Glutamatergic neuron (in vitro differentiated cells): ENCODE measurements around the gene RDH13. TPM values are rescaled to one million over a fixed set of nuclear protein-coding genes. Genes with fewer than 3 reads are reported as not detected.

Experiments used
- DNase-seq: peaks from one replicate; pipeline ENCODE4 v3.0.0; 2022
- H3K27ac Mint-ChIP-seq: one replicate; pipeline ENCODE4 v1.8.0; 2020; ENCODE audit warnings: mild to moderate bottlenecking, mixed read lengths, inconsistent platforms; ENCODE audit not compliant: unreplicated experiment
- H3K27me3 Mint-ChIP-seq: one replicate; pipeline ENCODE4 v1.8.0; 2020; ENCODE audit warnings: mild to moderate bottlenecking, moderate library complexity, mixed read lengths, inconsistent platforms; ENCODE audit not compliant: unreplicated experiment
- H3K36me3 Mint-ChIP-seq: one replicate; pipeline ENCODE4 v1.8.0; 2020; ENCODE audit warnings: mild to moderate bottlenecking, mixed read lengths, inconsistent platforms; ENCODE audit not compliant: unreplicated experiment
- H3K4me1 Mint-ChIP-seq: one replicate; pipeline ENCODE4 v1.8.0; 2020; ENCODE audit warnings: mild to moderate bottlenecking, low read depth, mixed read lengths, inconsistent platforms; ENCODE audit not compliant: unreplicated experiment
- H3K4me3 Mint-ChIP-seq: one replicate; pipeline ENCODE4 v1.8.0; 2020; ENCODE audit warnings: mild to moderate bottlenecking, mixed read lengths, inconsistent platforms; ENCODE audit not compliant: unreplicated experiment
- H3K9me3 Mint-ChIP-seq: one replicate; pipeline ENCODE4 v1.8.0; 2020; ENCODE audit warnings: mild to moderate bottlenecking, moderate library complexity, mixed read lengths, inconsistent platforms; ENCODE audit not compliant: unreplicated experiment
- total RNA-seq: library from RNA; stranded (reverse); fragmentation: NEBNext Ultra II Directional; extraction: Animal tissue kit (Norgen Biotek cat#: 25700); gene quantifications from one replicate; pipeline ENCODE4 v1.2.1, GENCODE V29; 2021; ENCODE audit not compliant: unreplicated experiment
- TF ChIP-seq, protein P1 (sequence below): fragments of 200-600 bp; sonication (generic); IDR thresholded peaks from one replicate; pipeline ENCODE4 v1.5.0; 2021; ENCODE audit not compliant: partially characterized antibody, unreplicated experiment

Gene RDH13
- total RNA-seq, 1 donor from 2014 or later: 17.9 TPM

DNA sequence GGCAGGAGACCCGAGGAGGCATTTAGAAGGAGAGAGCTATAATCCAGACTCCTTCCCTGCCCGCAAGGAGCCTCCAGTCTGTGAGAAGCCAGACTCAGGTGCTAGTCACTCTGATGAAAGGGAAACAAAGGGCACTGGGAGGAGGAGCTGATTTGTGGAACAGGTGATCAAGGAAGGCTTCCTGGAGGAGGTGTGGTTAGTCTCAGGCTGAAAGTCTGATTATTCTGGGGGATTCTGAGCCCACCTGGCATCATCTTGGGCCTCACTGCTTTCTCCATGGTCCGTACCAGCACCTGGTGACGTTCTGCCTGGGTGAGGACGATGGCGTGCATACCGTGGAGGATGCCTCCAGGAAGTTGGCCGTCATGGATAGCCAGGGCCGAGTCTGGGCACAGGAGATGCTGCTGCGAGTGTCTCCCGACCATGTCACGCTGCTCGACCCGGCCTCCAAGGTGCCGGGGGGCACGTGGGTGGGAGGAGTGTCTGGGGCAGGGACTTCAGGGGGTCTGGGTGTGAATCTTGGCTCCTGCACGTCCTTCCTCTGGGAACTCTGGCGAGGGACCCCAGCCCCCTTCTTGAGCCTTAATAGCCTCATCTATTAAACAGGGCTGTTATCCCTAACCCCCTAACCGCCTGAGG lies 16.6 kb upstream of the RDH13 start:
- H3K4me1 Mint-ChIP-seq: peaks cover 4% of the 10 kb centered on the region
- H3K27ac Mint-ChIP-seq: no peak overlapping the region
- TF ChIP-seq, protein P1, sequence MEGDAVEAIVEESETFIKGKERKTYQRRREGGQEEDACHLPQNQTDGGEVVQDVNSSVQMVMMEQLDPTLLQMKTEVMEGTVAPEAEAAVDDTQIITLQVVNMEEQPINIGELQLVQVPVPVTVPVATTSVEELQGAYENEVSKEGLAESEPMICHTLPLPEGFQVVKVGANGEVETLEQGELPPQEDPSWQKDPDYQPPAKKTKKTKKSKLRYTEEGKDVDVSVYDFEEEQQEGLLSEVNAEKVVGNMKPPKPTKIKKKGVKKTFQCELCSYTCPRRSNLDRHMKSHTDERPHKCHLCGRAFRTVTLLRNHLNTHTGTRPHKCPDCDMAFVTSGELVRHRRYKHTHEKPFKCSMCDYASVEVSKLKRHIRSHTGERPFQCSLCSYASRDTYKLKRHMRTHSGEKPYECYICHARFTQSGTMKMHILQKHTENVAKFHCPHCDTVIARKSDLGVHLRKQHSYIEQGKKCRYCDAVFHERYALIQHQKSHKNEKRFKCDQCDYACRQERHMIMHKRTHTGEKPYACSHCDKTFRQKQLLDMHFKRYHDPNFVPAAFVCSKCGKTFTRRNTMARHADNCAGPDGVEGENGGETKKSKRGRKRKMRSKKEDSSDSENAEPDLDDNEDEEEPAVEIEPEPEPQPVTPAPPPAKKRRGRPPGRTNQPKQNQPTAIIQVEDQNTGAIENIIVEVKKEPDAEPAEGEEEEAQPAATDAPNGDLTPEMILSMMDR: no peak
- H3K27me3 Mint-ChIP-seq: peaks cover 39% of the 10 kb centered on the region
- peaks cover 12% of the 10 kb centered on the region for H3K36me3 Mint-ChIP-seq
- no peak for DNase-seq
- peaks cover 24% of the 10 kb centered on the region for H3K9me3 Mint-ChIP-seq
- peak overlapping the region; percentile 92 for H3K4me3 Mint-ChIP-seq

DNA sequence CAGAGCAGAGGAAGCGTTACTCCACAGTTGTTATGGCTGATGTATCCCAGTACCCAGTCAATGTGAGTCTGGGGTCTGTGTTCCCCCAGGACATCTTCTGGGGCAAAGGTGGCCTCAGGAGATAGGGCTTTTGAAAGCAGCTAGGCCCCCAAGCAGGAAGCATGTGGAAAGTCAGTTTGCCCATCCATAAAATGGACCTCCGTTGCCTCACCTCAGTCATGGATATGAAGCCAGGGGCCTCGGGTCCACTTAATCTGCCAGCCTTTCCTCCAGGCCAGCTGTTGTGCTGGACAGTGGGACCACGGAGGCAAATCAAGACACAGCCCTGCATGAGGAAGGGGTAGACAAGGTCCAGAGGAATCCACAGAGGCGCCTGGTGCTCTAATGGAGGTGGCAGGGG lies 16.0 kb upstream of the RDH13 start:
- DNase-seq: no peak
- Mint-ChIP-seq H3K36me3 (peaks cover 12% of the 10 kb centered on the region), H3K9me3 (peaks cover 22% of the 10 kb centered on the region), H3K27ac (no peak overlapping the region), H3K4me1 (peaks cover 4% of the 10 kb centered on the region), H3K4me3 (peak overlapping the region; percentile 55), H3K27me3 (peaks cover 39% of the 10 kb centered on the region)
- TF ChIP-seq, protein P1: no peak

DNA sequence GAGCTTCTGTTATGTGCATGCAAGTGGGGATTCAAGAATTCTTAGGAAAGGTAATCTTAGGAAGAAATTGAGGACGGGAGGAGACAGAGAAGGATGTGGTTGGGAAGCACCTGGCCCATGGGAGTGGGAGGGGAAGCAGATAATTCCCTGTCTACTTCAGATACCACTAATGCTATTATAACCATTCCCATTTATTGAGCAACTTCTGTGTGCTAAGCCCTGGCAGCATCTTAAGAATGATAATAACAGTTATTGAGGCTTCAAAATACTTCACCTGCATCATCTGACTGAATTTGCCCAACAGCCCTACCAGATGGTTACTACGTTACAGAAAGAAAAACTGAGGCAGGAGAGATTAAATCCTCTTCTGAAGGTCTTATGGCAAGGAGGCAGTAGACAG lies 14.2 kb upstream of the RDH13 start:
- Mint-ChIP-seq H3K27me3 (peaks cover 38% of the 10 kb centered on the region), H3K9me3 (peaks cover 19% of the 10 kb centered on the region), H3K4me1 (peaks cover 4% of the 10 kb centered on the region), H3K27ac (no peak overlapping the region), H3K4me3 (no peak overlapping the region), H3K36me3 (peaks cover 9% of the 10 kb centered on the region)
- DNase-seq: no peak
- TF ChIP-seq, protein P1: no peak

DNA sequence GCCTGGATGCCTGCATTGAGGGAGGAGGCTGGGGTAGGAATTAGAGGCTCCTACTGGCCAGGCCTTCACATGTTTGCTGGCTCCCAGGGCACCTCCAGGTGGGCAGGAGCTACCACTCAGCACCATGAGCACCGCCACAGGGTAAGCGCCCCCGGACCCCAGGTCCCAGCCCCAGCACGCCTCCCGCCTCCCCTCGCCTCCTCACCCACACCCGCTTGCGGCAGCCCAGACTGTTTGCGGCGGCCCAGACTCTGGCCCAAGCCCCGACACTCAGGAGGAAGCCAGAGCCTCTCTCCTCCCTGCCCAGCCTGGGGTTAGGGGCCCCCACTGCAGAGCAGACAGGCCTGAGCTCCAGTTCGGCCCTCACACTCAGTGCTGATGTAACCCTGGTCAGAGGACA lies 13.4 kb upstream of the RDH13 start:
- Mint-ChIP-seq H3K4me1 (peaks cover 4% of the 10 kb centered on the region), H3K9me3 (peaks cover 17% of the 10 kb centered on the region), H3K27me3 (peaks cover 38% of the 10 kb centered on the region), H3K27ac (no peak overlapping the region), H3K4me3 (no peak overlapping the region), H3K36me3 (peaks cover 9% of the 10 kb centered on the region)
- TF ChIP-seq, protein P1: no peak
- no peak for DNase-seq

DNA sequence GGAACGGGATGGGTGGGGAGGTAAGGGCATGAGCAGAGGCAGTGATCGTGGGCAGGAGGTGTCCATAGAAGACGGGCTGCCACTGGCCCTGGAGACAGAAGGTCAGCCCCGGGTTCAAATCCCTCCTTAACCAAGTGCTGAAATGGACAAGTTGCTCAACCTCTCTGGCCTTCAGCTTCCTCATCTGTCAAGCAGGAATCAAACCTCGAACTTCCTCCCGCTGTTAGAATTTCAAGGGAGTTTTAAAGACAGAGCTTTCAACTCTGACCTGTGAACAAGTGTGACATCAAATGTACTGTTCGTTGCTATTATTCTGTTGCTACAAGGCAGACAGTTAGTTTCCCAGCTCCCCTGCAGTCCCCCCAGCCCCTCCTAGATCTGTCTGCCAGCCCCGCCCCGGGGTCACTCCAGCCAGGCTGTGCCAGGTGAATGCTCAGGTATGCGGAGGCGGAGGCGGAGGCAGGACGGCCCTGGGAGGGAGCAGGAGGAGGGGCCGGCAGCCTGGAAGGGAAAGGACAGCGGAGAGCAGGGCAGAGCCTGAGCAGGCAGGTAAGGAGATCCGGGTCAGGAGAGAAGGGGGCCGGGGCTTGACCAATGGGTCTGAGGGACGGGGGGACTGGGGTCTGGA lies 12.5 kb upstream of the RDH13 start, which contains the start of gene EPS8L1:
Gene EPS8L1 (plus strand): TSS at position 499 of the 628 bp plus-strand sequence. CDS start 576 bp downstream, outside the sequence.
- peaks cover 17% of the 10 kb centered on the region for H3K9me3 Mint-ChIP-seq
- TF ChIP-seq, protein P1: no peak
- H3K27ac Mint-ChIP-seq: no peak within 1 kb of the TSS
- H3K36me3 Mint-ChIP-seq: peaks cover 9% of the 10 kb centered on the region
- peaks cover 36% of the 10 kb centered on the region for H3K27me3 Mint-ChIP-seq
- H3K4me3 Mint-ChIP-seq: peak within 1 kb of the TSS; percentile 34
- H3K4me1 Mint-ChIP-seq: peaks cover 3% of the 10 kb centered on the region
- DNase-seq: no peak
